Spleen (tissue), 11 donors: ENCODE data around the gene DOCK4. TPM values are rescaled to one million over a fixed set of nuclear protein-coding genes. Genes with fewer than 3 reads are reported as not detected.

Source experiments
- DNase-seq: peaks from one replicate; pipeline ENCODE4 v3.0.0-alpha.2; 2020
- H3K27ac ChIP-seq, 8 donors: fragments of 200-600 bp; sonication (generic) in 7 of 8; 1 replicate in 4 of 8; 2 replicates in 4 of 8; pipeline versions ENCODE4 v1.5.0 to v1.8.0; 2016 to 2021; ENCODE audit warnings: inconsistent platforms in 4 of 8, mild to moderate bottlenecking in 4 of 8, moderate library complexity in 1 of 8
- H3K27me3 ChIP-seq, 7 donors: fragments of 200-600 bp; sonication (generic) in 6 of 7; replicated peaks in 1 of 7; 1 replicate in 4 of 7; 2 replicates in 3 of 7; pipeline versions ENCODE4 v1.5.0 to v1.8.0; 2016 to 2021; ENCODE audit warnings: inconsistent platforms in 3 of 7, mild to moderate bottlenecking in 1 of 7
- H3K36me3 ChIP-seq, 6 donors: fragments of 200-600 bp; sonication (generic) in 5 of 6; 1 replicate in 4 of 6; 2 replicates in 2 of 6; pipeline versions ENCODE4 v1.5.0 to v1.8.0; 2016 to 2021; ENCODE audit warnings: inconsistent platforms in 2 of 6
- H3K4me1 ChIP-seq, 6 donors: fragments of 200-600 bp; sonication (generic) in 5 of 6; 1 replicate in 3 of 6; 2 replicates in 3 of 6; pipeline versions ENCODE4 v1.5.0 to v1.8.0; 2016 to 2021; ENCODE audit warnings: inconsistent platforms in 3 of 6
- H3K4me3 ChIP-seq, 8 donors: fragments of 200-600 bp; sonication (generic) in 7 of 8; 1 replicate in 4 of 8; 2 replicates in 4 of 8; pipeline versions ENCODE4 v1.5.0 to v1.8.0; 2016 to 2021; ENCODE audit warnings: inconsistent platforms in 4 of 8, mild to moderate bottlenecking in 4 of 8, moderate library complexity in 2 of 8
- H3K9me3 ChIP-seq, 8 donors: fragments of 200-600 bp; sonication (generic) in 7 of 8; 1 replicate in 4 of 8; 2 replicates in 4 of 8; pipeline versions ENCODE4 v1.5.0 to v1.8.0; 2016 to 2021; ENCODE audit warnings: inconsistent platforms in 4 of 8
- POLR2A ChIP-seq, 3 donors: fragments of 450-650 bp; IDR thresholded peaks; one replicate each; pipeline ENCODE4 v1.5.1; 2017; ENCODE audit warnings: antibody characterized with exemption in 3 of 3, mild to moderate bottlenecking in 1 of 3
- POLR2AphosphoS5 ChIP-seq, 3 donors: sonication (generic); formaldehyde crosslinking; IDR thresholded peaks; one replicate each; pipeline ENCODE4 v1.5.1; 2017; ENCODE audit warnings: antibody characterized with exemption in 3 of 3
- WGBS, 5 donors: extraction: QIAGEN DNeasy Blood & Tissue Kit in 3 of 5; methylation state at CpG; one replicate each; pipeline versions ENCODE4 v1.1.5 to v1.1.7; 2013 to 2018; 5-methylcytosine and 5-hydroxymethylcytosine counted together
- intact Hi-C: fragments of 100-400 bp; cut with DNase I; formaldehyde crosslinking; loops from one replicate; pipeline ENCODE4 v1.15.0; 2023; ENCODE audit warnings: low total_unique reads
- polyA plus RNA-seq, 3 donors: library from polyadenylated mRNA; stranded (reverse); fragments of 200-250 nt; gene quantifications; one replicate each; pipeline ENCODE4 v1.2.1, GENCODE V29; 2013
- total RNA-seq, 7 donors: library from RNA; depleted of rRNA in 3 of 7; stranded (reverse); fragments of >200 nt in 3 of 7; fragmentation: NEBNext Ultra II Directional in 4 of 7; extraction: Animal tissue kit (Norgen Biotek cat#: 25700) in 4 of 7; gene quantifications; one replicate each; pipeline versions ENCODE4 v1.1.0 to v1.2.1, GENCODE V29; 2016 to 2021
- TF ChIP-seq, protein P1 (sequence below), 11 experiments: fragments of 200-600 bp in 7 of 11; fragments of 450-650 bp in 4 of 11; sonication (generic) in 4 of 11; IDR thresholded peaks in 8 of 11; conservative IDR thresholded peaks in 3 of 11; 1 replicate in 7 of 11; 2 replicates in 4 of 11; pipeline versions ENCODE4 v1.4.0 to v1.8.0; 2016 to 2021; ENCODE audit warnings: antibody characterized with exemption in 11 of 11, inconsistent platforms in 4 of 11, mild to moderate bottlenecking in 1 of 11
- donor health status: healthy with polysubstance abuse.
- donor health status: DM: no; HTN: no; CAD: no; lungs with moderate emphysema.
- donor health status: DM: no; HTN: no; CAD: no.
- donor health status: Bipolar disorder and iron deficiency.
- donor health status: healthy.
- donor health status: DM: no; HTN: no; CAD: no.
- donor health status: DM: yes; HTN: yes; CAD: no.

Gene DOCK4
- total and polyA plus RNA-seq, 10 donors = 1.4 to 26.9 (median 14.2) TPM

DNA sequence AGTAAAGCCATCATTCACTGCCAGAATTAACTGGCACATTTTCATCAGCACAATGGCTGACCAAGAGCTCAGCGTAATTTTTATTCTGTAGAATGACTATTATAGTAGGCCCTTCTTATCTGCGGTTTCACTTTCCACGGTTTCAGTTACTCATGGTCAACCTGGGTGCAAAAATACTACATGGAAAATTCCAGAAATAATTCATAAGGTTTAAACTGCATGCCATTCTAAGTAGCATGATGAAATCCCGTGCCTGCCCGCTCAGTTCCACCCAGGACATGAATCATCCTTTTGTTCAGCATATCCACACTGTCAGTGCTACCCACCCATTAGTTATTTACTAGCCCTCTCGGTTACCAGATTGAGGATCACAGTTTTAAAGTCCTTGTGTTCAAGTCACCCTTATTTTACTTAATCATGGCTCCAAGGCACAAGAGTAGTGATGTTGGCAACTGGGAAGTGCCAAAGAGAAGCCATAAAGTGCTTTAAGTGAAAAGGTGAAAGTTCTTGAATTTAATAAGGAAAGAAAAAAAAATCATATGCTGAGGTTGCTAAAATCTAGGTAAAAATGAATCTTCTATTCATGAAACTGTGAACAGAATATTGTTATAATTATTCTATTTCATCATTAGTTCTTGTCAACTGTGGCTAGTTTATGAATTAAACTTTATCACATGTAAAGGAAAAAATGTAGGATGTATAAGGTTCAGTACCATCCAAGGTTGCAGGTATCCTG lies 204.9 kb downstream of the DOCK4 start:
- WGBS, 5 donors = 82 to 94% (median 90%) methylated on average over 6 of the region's 6 CpGs
- H3K36me3 ChIP-seq = no peaks in the 10 kb centered on the region
- DNase-seq = no peak
- H3K27me3 ChIP-seq = no peaks in the 10 kb centered on the region
- intact Hi-C loops = no loop called here
- no peak overlapping the region for H3K27ac ChIP-seq
- no peaks in the 10 kb centered on the region for H3K9me3 ChIP-seq
- H3K4me3 ChIP-seq = no peak overlapping the region
- no peaks in the 10 kb centered on the region for H3K4me1 ChIP-seq
- TF ChIP-seq POLR2A (IDR thresholded peaks at IDR 0.05) (no peak), POLR2AphosphoS5 (IDR thresholded peaks at IDR 0.05) (no peak)
- TF ChIP-seq, protein P1, sequence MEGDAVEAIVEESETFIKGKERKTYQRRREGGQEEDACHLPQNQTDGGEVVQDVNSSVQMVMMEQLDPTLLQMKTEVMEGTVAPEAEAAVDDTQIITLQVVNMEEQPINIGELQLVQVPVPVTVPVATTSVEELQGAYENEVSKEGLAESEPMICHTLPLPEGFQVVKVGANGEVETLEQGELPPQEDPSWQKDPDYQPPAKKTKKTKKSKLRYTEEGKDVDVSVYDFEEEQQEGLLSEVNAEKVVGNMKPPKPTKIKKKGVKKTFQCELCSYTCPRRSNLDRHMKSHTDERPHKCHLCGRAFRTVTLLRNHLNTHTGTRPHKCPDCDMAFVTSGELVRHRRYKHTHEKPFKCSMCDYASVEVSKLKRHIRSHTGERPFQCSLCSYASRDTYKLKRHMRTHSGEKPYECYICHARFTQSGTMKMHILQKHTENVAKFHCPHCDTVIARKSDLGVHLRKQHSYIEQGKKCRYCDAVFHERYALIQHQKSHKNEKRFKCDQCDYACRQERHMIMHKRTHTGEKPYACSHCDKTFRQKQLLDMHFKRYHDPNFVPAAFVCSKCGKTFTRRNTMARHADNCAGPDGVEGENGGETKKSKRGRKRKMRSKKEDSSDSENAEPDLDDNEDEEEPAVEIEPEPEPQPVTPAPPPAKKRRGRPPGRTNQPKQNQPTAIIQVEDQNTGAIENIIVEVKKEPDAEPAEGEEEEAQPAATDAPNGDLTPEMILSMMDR (IDR thresholded peaks at IDR 0.05 in 8 of 11, conservative IDR thresholded peaks at IDR 0.05 in 3 of 11) = no peak

DNA sequence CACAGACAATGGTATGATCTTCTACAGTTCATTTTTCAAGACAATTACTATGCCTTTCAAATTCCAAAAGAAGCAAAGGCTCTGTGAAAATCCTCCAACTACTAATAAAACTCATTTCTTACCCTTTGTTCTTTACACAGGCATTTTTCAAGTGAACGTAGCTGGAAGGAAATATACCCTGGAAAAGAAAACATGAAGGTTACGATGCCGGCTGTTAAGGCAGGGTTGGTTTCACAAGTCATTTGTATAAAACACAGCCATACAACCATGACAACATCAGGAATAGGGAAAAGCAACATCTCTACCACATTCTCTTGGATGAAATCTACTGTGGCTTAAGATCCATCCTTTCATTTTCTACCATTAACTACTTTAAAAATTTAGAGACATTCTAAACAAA lies 207.9 kb downstream of the DOCK4 start:
- TF ChIP-seq, protein P1 (IDR thresholded peaks at IDR 0.05 in 8 of 11, conservative IDR thresholded peaks at IDR 0.05 in 3 of 11) = no peak
- TF ChIP-seq POLR2A (IDR thresholded peaks at IDR 0.05) (no peak), POLR2AphosphoS5 (IDR thresholded peaks at IDR 0.05) (no peak)
- Histone ChIP-seq H3K36me3 (no peaks in the 10 kb centered on the region), H3K27me3 (no peaks in the 10 kb centered on the region), H3K4me3 (no peak overlapping the region), H3K4me1 (no peaks in the 10 kb centered on the region), H3K9me3 (no peaks in the 10 kb centered on the region), H3K27ac (no peak overlapping the region)
- intact Hi-C loops = no loop called here
- WGBS, 5 donors = 85 to 91% (median 89%) methylated on average over 3 of the region's 3 CpGs
- no peak for DNase-seq

DNA sequence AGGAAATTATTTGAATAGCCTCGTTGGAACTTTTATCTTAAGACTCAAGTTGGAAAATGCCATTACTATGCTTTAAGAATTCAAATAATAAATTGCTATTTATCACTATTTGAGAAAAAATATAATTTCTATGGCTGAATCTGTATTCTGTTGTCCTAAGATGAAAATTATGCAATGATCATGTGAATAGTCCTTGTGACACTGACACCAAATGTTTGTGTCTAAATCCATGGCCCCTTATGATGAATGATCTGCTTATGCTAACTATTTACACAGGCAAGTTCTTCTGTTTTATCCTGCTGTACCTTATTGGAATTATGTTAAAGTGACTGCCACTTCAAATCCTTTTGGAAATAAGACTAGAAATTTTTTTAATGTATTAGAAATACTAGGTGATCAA lies 208.7 kb downstream of the DOCK4 start:
- no peaks in the 10 kb centered on the region for H3K36me3 ChIP-seq
- WGBS, 5 donors = 76 to 87% (median 83%) methylated on average over 1 of the region's 1 CpG

DNA sequence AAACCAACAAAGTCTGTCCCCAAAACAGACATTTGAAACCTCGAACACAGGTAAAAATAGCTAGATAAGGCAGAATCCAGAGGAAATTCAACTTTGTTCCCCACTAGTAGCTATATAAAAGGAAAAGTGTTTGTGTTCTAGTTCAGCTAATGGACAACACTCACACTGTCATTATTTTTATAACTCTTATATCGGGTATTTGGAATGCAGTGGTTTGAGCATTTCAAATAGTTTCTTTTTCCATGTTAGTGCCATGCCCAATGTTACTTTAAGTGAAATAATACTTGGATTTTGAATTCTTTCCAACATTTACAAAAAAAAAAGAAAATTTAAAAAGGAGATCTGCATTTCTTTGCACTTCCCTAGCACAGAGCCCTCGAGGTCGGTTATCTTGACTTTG lies 213.6 kb downstream of the DOCK4 start:
- 84 to 93% (median 90%) methylated on average over 4 of the region's 4 CpGs for WGBS, 5 donors
- H3K27ac ChIP-seq = no peak overlapping the region
- H3K4me3 ChIP-seq = no peak overlapping the region
- H3K27me3 ChIP-seq = no peaks in the 10 kb centered on the region
- DNase-seq = no peak
- intact Hi-C loops = no loop called here
- H3K4me1 ChIP-seq = no peaks in the 10 kb centered on the region
- no peaks in the 10 kb centered on the region for H3K36me3 ChIP-seq
- no peaks in the 10 kb centered on the region for H3K9me3 ChIP-seq
- TF ChIP-seq POLR2AphosphoS5 (IDR thresholded peaks at IDR 0.05) (no peak), POLR2A (IDR thresholded peaks at IDR 0.05) (no peak)
- TF ChIP-seq, protein P1 (IDR thresholded peaks at IDR 0.05 in 8 of 11, conservative IDR thresholded peaks at IDR 0.05 in 3 of 11) = no peak

More for the DNA sequence above, 208.7 kb downstream of the DOCK4 start:
- no peaks in the 10 kb centered on the region for H3K27me3 ChIP-seq
- no peaks in the 10 kb centered on the region for H3K9me3 ChIP-seq
- H3K4me1 ChIP-seq = no peaks in the 10 kb centered on the region
- no peak overlapping the region for H3K4me3 ChIP-seq
- no peak overlapping the region for H3K27ac ChIP-seq
- no peak for DNase-seq
- TF ChIP-seq POLR2A (IDR thresholded peaks at IDR 0.05) = no peak
- no peak for TF ChIP-seq POLR2AphosphoS5 (IDR thresholded peaks at IDR 0.05)
- TF ChIP-seq, protein P1 (IDR thresholded peaks at IDR 0.05 in 8 of 11, conservative IDR thresholded peaks at IDR 0.05 in 3 of 11) = no peak
- intact Hi-C loops = no loop called here
